PC-3 (cell line): ENCODE results near the gene CACNA1B.

Experiments used
- CTCF ChIP-seq: fragments of 300-600 bp; sonication (generic); conservative IDR thresholded peaks from 2 replicates; pipeline ENCODE4 v1.5.1; 2017; ENCODE audit warnings: antibody characterized with exemption, low read depth, mild to moderate bottlenecking, low read length
- EZH2 ChIP-seq: fragments of 300-600 bp; sonication (generic); IDR thresholded peaks from one replicate; pipeline ENCODE4 v1.6.1; 2017; ENCODE audit warnings: antibody characterized with exemption, mild to moderate bottlenecking, low read length; ENCODE audit not compliant: unreplicated experiment

GRCh38 chr9:137833721-137834613 lies 43.6 kb upstream of the CACNA1B start:
- TF ChIP-seq CTCF: no peak
- TF ChIP-seq EZH2: no peak
